GM21825 (cell line): ENCODE data around the gene MCM9.
"Not testable (repeated sequence)": the region's sequence is repeated elsewhere in the genome, so short reads cannot be mapped to it uniquely, and the experiment has no call there.

Experiments used
- ATAC-seq: cut with Tn5 transposase; IDR thresholded peaks from one replicate; pipeline ENCODE4 v1.9.1; 2021; ENCODE audit warnings: mild to moderate bottlenecking, moderate library complexity; ENCODE audit not compliant: unreplicated experiment

Gene MCM9

GRCh38 chr6:118775381-118775780 is 159.6 kb downstream of the MCM9 start:
- no peak for ATAC-seq

- no peak for ATAC-seq
These were observed 160.4 kb downstream of the MCM9 start for GRCh38 chr6:118774581-118774980.

- no peak for ATAC-seq
These were observed 162.1 kb downstream of the MCM9 start for GRCh38 chr6:118772886-118773285.

- no peak for ATAC-seq
These were observed 163.7 kb downstream of the MCM9 start for GRCh38 chr6:118771253-118771652.

GRCh38 chr6:118770835-118771234 is 164.1 kb downstream of the MCM9 start:
- no peak for ATAC-seq

GRCh38 chr6:118770112-118770788 is 164.7 kb downstream of the MCM9 start:
- ATAC-seq: no peak

- ATAC-seq: no peak
These were observed 166.0 kb downstream of the MCM9 start for GRCh38 chr6:118768904-118769325.

GRCh38 chr6:118768441-118768840 is 166.5 kb downstream of the MCM9 start:
- ATAC-seq: no peak

GRCh38 chr6:118765316-118765715 is 169.6 kb downstream of the MCM9 start:
- ATAC-seq: not testable (repeated sequence)

GRCh38 chr6:118764766-118765165 is 170.2 kb downstream of the MCM9 start:
- ATAC-seq: no peak
